Astrocyte of the spinal cord (primary cell): ENCODE results near the gene PM20D2.

Experiments
- DNase-seq: peaks from one replicate; pipeline ENCODE4 v3.0.0; 2011; ENCODE audit warnings: low read depth, low spot score
- H3K4me3 ChIP-seq: 2 replicates; pipeline ENCODE4 v1.5.1; 2011; ENCODE audit warnings: low read depth, mild to moderate bottlenecking, low read length, moderate library complexity
- in situ Hi-C: cut with HindIII; loops from 2 replicates; pipeline ENCODE4 v1.10.0; 2017; ENCODE audit warnings: low sequenced_read_pairs
- TF ChIP-seq, protein P1 (sequence below): IDR thresholded peaks from 2 replicates; pipeline ENCODE4 v1.5.1; 2012; ENCODE audit warnings: low read depth, mild to moderate bottlenecking, low read length, inconsistent platforms

The PM20D2 gene

DNA sequence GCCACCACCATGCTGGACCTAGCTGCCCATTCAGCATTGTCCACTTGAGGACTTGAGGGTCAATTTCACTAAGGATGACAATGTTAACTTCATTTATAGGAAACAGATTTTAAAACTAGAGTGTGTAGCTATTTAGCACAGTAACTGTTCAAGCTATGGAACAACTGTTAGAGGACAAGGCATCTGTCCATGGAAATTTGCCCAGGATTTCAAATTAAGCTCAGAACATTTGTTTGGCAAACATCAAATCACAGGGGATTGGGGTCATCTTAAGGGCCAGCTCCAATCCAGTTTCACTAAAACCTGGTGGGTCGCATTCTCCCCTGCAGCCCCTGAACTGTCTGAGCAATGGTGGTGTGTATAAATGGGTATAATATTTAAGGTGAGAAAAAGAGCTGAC lies 35.1 kb downstream of the PM20D2 start:
- no peak for DNase-seq
- in situ Hi-C loops: no loop called here
- TF ChIP-seq, protein P1, sequence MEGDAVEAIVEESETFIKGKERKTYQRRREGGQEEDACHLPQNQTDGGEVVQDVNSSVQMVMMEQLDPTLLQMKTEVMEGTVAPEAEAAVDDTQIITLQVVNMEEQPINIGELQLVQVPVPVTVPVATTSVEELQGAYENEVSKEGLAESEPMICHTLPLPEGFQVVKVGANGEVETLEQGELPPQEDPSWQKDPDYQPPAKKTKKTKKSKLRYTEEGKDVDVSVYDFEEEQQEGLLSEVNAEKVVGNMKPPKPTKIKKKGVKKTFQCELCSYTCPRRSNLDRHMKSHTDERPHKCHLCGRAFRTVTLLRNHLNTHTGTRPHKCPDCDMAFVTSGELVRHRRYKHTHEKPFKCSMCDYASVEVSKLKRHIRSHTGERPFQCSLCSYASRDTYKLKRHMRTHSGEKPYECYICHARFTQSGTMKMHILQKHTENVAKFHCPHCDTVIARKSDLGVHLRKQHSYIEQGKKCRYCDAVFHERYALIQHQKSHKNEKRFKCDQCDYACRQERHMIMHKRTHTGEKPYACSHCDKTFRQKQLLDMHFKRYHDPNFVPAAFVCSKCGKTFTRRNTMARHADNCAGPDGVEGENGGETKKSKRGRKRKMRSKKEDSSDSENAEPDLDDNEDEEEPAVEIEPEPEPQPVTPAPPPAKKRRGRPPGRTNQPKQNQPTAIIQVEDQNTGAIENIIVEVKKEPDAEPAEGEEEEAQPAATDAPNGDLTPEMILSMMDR: no peak
- H3K4me3 ChIP-seq: no peak overlapping the region

DNA sequence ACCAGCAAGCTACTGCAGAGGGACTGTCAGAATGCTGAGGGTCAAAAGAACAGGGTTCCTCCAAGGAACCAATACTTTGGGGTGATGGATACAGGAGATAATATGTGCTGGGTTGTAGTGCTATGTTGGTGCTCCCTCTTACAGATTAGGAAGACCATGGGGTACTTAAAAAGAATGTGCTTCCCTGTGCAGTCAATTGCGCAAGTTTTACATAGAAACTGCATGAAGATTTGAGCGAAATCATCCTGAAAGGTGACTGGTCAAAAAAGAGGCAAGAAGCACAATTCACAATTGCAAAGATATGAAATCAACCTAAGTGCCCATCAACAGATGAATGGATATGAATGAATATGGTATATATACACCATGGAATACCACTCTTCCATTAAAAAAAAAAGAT lies 37.4 kb downstream of the PM20D2 start:
- TF ChIP-seq, protein P1: no peak
- no peak for DNase-seq
- in situ Hi-C loops: no loop called here
- H3K4me3 ChIP-seq: no peak overlapping the region

DNA sequence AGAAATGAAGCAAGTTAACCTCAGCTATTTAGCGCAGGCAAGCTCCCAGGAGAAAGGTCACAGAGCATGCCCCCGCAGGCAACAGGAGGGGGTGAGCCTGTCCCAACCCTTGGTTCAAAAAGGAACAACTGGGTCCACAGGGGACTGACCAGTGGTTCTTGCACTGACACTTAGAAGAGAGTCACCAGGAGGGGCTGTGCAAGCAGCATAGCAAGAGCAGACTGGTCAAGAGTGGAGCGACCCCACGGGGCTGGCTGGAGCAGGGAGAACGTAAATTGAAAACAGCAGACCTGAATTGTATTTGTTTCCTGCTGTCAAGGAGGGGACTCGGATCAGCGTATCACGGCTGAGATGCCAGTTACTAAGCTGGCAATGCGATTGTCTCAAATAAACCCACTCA lies 38.5 kb downstream of the PM20D2 start:
- no peak for DNase-seq
- H3K4me3 ChIP-seq: no peak overlapping the region
- TF ChIP-seq, protein P1: no peak
- in situ Hi-C loops: no loop called here

DNA sequence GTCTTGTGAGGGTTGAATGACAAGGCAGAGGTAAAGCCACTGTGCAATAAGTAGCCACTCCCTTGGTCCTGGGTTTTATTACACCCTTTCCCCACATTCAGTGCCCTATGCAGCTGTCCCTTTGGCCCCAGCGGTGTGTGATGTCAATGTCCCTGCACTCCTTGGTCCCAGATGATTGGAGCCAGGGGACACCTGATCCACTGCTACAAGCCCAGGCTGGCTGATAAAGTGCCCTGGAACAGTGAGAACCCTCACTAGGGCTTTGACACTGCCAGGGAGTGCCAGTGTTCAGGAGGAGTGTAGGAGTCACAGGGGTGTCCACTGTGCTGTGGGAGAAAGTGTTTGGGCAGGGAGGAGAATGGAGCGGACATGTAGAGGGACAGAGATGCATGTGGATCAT lies 40.9 kb downstream of the PM20D2 start:
- no peak overlapping the region for H3K4me3 ChIP-seq
- in situ Hi-C loops: no loop called here
- TF ChIP-seq, protein P1: no peak
- no peak for DNase-seq

DNA sequence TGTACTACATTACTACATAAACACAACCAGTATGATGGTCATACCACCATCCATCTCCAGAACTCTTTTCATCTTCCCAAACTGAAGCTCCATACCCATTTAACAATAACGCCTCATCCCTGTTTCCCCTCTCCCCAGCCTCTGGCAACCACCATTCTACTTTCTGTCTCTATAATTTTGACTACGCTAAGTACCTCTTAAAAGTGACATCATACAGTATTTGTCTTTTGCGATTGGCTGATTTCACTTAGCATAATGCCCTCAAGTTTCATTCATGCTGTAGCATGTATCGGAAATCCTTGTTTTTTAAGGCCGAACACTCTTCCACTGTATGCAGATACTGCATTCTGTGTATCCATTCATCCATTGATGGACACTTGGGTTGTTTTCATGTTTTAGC lies 41.6 kb downstream of the PM20D2 start:
- DNase-seq: no peak
- H3K4me3 ChIP-seq: no peak overlapping the region
- in situ Hi-C loops: no loop called here
- TF ChIP-seq, protein P1: no peak

DNA sequence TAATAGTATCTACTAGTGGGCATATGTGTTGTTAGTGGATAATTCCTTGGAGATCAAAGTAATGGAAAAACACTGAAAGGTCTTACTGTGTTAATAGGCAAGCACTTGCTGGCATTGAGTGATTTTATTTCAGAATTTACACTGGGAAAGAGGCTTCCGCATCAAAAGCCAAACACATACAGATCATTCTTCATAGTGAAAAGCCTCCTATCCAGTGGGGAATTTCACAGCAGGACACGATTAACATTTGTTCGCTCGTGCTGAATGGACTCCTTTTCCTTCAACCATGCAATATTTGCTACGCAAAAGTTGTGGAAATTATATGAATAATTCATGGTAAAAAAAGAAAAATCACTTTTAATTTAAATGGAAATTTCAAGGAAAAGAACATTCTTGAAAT lies 44.9 kb downstream of the PM20D2 start:
- no peak for DNase-seq
- in situ Hi-C loops: no loop called here
- TF ChIP-seq, protein P1: no peak
- H3K4me3 ChIP-seq: no peak overlapping the region

DNA sequence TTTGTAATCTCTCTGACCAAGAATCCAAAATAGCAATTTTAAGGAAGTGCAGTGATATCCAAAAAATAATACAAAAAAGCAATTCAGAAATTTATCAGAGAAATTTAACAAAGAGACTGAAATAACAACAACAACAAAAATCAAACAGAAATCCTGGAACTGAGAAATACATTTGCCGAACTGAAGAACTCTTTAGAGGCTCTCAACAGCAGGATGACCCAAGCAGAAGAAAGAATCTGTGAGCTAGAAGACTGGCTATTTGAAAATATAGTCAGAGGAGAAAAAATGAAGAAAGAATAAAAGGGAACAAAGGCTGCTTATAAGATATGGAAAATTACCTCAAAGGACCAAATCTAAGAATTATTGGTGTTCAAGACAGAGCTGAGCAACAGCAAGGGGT lies 48.7 kb downstream of the PM20D2 start:
- H3K4me3 ChIP-seq: no peak overlapping the region
- DNase-seq: no peak
- TF ChIP-seq, protein P1: no peak
- in situ Hi-C loops: no loop called here
